HG02973 (cell line): ENCODE results near the gene OCA2.

Source experiments
- ATAC-seq: cut with Tn5 transposase; IDR thresholded peaks from one replicate; pipeline ENCODE4 v1.9.1; 2021; ENCODE audit warnings: moderate library complexity; ENCODE audit not compliant: unreplicated experiment

The OCA2 gene

GRCh38 chr15:28105793-28106192 is 6.7 kb upstream of the OCA2 start:
- ATAC-seq, result no peak

DNA sequence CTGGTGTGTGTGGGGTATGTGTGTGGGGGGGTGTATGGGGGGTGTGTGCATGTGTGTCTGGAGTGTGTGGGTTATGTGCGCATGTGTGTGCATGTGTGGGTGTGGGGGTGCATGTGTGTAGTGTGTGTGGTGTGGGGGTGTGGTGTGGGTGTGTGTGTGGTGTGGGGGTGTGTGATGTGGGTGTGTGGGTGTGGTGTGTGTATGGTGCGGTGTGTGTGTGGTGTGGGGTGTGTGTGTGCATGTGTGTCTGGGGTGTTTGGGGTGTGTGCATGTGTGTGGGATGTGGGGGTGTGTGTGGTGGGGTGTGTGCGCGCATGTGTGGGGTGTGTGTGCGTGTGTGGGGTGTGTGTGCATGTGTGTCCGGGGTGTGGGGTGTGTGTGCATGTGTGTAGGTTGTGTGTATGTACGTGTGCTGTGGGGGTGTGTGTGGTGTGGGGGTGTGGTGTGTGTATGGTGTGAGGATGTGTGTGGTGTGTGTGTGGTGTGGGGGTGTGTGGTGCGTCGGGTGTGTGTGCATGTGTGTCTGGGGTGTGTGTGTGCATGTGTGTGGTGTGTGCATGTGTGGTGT is 6.2 kb upstream of the OCA2 start:
- no peak for ATAC-seq

GRCh38 chr15:28104326-28104725 is 5.2 kb upstream of the OCA2 start:
- ATAC-seq, result no peak

GRCh38 chr15:28103831-28104230 is 4.7 kb upstream of the OCA2 start:
- no peak for ATAC-seq

- no peak for ATAC-seq
These were observed 2.9 kb upstream of the OCA2 start for GRCh38 chr15:28101983-28102441.

DNA sequence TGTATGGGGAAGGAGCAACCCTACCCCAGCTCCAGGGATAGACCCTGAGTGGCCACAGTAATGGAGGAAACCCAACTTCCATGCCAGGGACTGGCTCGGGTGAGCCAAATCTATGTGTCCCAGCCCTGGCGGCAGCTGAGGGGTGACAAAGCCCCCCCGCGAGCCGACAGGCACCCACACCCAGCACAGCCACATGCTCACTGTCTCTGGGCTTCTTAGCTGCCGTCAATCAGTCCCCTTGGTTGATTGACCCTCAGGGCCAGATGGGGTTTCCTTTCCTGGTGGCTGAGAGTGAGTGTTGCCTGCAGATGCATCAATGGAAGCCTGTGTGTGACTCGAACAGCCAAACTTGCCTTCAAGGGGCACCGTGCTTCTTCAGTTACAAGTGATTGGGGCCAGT is 2.1 kb upstream of the OCA2 start:
- ATAC-seq, result no peak

DNA sequence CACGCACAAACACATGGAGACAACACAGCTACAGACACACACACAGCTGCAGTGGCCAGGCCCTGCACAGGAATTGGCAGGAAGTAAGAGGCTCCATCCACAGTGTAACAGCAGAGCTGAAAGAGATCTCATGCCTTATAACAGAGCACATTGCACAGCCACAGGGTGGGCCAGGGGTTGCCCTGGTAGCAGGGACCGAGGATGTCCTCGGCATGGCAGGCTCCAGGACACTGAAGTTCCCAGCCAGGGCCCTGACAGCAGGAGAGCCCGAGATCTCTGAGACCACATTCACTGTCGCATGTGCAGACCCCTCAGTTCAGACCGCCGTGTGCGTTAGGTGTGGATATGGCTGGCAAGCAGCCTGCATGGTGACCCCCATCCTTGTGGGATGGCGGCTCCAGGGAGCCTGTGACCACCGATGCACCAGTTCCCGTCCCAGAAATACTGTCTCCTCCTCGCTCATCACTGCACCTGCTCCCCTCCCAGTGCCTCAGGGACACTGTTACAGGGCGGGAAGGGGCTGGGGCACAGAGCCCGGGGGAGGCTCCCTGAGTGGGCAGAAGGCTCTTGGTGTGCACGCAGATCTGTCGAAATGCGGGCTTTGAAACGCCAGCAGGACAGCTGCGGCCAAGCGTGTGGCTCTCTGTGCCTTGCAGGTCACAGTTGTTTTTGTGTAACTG is 1.5 kb upstream of the OCA2 start:
- no peak for ATAC-seq

GRCh38 chr15:28099555-28100140 is 533 bp upstream of the OCA2 start:
- ATAC-seq, result no peak

DNA sequence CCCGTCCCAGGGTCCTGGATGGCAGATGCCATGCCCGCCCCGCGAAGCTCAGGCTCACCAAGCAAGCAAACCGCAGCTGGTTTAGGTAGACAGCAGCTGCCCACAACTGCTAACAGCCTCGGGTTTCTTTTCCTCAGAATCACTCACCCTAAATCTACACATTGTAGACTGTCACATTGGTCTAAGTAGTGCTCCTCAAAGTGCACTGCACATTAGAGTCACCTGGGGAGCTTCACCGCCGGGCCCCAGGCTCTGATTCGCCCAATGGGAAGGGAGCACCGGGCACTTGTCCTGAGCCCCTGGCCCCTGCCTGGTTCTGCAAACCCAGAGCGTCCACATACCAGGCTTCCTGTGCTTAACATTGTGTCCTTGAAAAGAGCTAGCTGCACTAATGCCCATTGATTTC is 752 bp downstream of the OCA2 start:
- ATAC-seq, result no peak

DNA sequence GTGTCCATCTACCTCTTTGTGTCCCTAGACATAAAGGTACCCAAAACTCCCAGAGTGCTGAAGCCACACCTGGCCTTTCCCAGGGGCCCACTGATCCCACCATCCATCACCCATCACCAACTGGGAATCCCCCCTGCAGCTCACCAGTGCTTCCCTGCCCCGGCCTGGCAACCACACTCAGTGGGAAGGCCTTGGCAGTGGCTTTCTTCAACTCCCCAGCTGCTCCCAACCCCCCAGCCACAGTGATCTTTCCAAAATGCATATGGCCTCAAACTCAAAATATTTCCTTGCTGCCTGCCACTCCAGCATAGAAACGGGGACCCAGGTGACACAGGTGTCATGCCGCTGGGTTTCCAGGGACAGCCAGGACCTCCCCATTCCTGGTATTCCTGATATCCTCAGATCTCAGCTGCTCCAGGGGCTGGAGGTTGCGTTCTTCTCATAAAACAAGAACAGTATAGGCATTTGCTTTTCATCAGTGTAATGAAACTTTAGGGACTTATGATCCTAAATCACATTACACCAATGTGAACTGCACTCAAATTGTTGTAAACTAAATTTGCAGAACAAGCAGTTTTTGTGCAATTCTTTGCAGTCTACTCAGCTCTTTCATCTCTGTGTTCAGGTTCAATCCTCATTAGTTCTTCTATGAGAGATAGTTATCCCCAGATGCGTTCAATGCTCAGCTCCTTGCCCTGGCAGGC is 1.3 kb downstream of the OCA2 start:
- no peak for ATAC-seq

DNA sequence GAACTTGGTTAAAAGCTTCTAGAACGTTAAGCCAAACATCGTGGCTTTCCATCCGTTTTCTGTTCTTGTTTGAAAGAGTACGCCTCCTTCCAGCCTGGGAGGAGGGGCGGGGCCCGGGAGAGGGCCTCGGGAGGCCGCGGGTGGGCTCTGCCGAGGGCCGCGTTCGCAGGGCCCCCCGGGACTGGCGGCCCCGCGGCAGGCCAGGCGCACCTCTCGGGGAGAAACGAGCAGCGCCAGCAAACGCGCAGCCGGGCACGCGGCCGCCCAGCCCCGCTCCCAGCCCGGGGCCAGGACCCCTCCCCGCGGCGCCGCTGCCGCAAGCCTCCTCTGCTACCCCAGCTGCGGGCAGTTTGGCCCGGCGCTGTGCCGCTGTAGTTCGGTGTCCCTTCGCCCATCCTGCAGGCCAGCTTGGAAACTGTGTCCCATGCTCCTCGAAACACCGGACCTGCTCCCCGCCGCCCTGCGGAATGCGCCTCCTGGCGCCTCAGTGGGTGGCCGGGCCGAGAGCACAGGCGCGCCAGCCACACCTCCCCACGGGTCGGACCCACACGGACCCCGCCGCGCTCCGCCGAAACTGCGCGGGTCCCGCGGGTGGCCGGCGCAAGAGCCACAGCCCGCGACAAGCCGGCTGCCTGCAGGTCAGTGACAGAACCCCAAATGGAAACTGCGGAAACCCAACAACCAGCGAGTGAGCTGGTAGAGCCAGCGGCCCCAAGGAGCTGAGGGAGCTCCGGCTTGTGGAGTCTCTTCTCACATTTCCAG is 2.3 kb downstream of the OCA2 start:
- no peak for ATAC-seq

- no peak for ATAC-seq
These were observed 2.8 kb downstream of the OCA2 start for GRCh38 chr15:28096411-28096669.

DNA sequence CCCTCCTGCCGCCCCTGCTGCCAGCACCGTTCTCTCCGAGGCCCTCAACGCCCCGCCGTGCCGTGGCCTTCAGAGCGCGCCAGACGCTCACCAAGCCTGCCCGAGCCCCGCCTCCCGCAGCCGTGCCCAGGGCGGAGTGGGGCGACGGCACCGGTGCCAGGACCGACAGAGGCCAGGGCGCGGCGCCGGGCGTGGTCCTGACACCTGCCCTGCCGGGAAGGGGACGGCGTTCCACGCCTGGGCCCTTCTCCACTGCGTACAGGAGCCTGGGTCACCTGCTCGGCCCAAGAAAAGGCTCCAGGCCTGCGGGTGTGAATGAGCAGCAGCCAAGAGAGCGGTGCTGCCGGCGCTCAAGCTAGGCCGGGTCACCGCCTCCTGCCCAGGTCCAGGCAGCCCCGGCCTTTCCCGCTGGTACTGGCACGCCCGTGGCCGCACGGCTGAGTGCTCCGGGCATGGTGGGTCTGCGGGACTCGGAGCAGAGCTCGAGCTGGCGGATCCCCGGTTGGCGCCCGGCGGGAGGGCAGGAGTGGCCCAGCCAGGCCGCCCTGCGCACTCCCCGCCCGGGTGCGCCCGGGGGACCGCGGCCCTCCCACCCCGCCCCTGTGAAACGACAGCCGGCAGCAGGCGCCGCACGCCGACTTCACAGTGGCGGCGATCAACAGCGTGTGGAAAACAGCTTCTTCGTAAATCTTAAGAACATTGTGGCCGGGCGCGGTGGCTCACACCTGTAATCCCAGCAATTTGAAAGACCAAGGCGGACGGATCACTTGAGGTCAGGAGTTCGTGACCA is 4.2 kb downstream of the OCA2 start:
- no peak for ATAC-seq

- ATAC-seq, result no peak
These were observed 5.2 kb downstream of the OCA2 start for GRCh38 chr15:28093752-28094535.

- no peak for ATAC-seq
These were observed 7.8 kb downstream of the OCA2 start for GRCh38 chr15:28091313-28091712.

DNA sequence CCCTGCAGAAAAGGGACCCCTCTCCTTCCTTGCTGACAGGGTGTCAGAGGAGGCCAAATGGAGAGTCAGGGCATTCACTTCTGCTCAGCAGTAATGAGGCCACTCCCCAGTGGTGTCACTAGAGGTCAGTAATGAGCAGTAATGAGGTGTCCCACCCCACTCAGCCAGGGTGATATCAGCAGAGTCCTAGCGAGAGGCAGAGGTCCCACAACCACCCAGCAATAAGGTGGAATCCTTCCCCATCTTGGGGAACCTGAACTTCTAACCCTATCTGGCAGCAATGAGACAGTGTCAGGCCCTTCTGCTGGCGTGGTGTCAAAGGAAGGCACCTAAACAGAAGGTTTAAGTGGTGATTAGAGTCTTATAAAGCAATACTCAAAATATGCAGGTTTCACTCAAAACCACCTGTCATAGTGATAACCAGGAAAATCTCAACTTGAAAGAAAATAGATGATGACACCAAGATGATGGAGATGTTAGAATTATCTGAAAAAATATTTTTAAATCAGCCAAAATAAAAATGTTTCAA is 12.9 kb downstream of the OCA2 start:
- peak; percentile 89 for ATAC-seq

DNA sequence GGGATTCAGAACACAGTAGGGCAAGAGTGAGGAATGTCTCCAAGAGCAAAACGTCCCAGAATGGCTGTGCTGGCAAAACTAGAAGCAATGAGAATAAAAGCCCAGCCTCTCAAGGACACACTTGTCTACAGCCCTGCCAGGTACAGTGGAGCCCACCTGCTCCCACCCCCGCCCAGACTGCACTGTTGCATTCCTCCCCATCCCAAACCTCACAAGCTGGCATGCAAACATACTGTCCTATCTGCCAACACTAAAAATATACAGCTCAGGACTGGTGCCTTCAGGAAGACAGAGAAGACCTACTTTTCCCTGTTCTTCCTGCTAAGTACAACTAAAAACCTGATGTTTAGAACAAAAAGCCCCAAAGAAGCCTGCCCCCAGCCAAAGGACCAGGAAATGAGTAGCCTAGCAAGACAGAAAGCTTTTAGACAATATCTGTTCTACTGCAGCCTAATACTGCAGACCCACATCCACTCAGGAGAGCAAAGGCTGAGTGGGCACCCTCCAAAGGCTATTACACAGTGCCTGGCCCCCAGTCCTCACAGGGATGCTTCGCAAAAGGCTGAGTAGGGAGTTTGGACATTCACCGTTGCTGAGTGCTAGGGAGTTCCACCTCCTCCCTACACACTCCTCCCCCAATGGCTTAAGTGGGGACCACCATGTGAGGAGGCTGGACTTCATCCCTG is 13.5 kb downstream of the OCA2 start:
- no peak for ATAC-seq

- no peak for ATAC-seq
These were observed 14.6 kb downstream of the OCA2 start for GRCh38 chr15:28084547-28084946.
